Rectal smooth muscle tissue (tissue), 1 donor: ENCODE results near the gene SMIM22.

Source experiments
- H3K27ac ChIP-seq: one replicate; pipeline ENCODE4 v1.7.0; 2013; ENCODE audit warnings: low read depth, low read length, inconsistent platforms
- H3K27me3 ChIP-seq: one replicate; pipeline ENCODE4 v1.7.0; 2013; ENCODE audit warnings: low read length; ENCODE audit not compliant: control insufficient read depth, insufficient read depth
- H3K36me3 ChIP-seq: one replicate; pipeline ENCODE4 v1.7.0; 2013; ENCODE audit warnings: low read length; ENCODE audit not compliant: control insufficient read depth, insufficient read depth
- H3K4me1 ChIP-seq: one replicate; pipeline ENCODE4 v1.7.0; 2013; ENCODE audit warnings: low read length; ENCODE audit not compliant: control insufficient read depth, insufficient read depth
- H3K4me3 ChIP-seq: one replicate; pipeline ENCODE4 v1.7.0; 2013; ENCODE audit warnings: low read length
- H3K9ac ChIP-seq: one replicate; pipeline ENCODE4 v1.7.0; 2013; ENCODE audit warnings: low read length

SMIM22 gene

GRCh38 chr16:4788910-4789309 lies 6.3 kb upstream of the SMIM22 start:
- Histone ChIP-seq H3K27me3 (peaks cover 3% of the 10 kb centered on the region), H3K27ac (no peak overlapping the region), H3K4me3 (no peak overlapping the region), H3K36me3 (no peaks in the 10 kb centered on the region), H3K9ac (no peak overlapping the region), H3K4me1 (no peaks in the 10 kb centered on the region)

- Histone ChIP-seq H3K4me3 (no peak overlapping the region), H3K36me3 (no peaks in the 10 kb centered on the region), H3K4me1 (no peaks in the 10 kb centered on the region), H3K27me3 (peaks cover 3% of the 10 kb centered on the region), H3K9ac (no peak overlapping the region), H3K27ac (no peak overlapping the region)
Measured at GRCh38 chr16:4790261-4790660, 4.9 kb upstream of the SMIM22 start.

GRCh38 chr16:4790871-4791270 lies 4.3 kb upstream of the SMIM22 start:
- Histone ChIP-seq H3K9ac (no peak overlapping the region), H3K27me3 (peaks cover 3% of the 10 kb centered on the region), H3K4me3 (no peak overlapping the region), H3K27ac (no peak overlapping the region), H3K4me1 (no peaks in the 10 kb centered on the region), H3K36me3 (no peaks in the 10 kb centered on the region)

GRCh38 chr16:4792951-4793513 lies 2.1 kb upstream of the SMIM22 start:
- H3K9ac ChIP-seq = no peak overlapping the region
- no peak overlapping the region for H3K4me3 ChIP-seq
- peaks cover 3% of the 10 kb centered on the region for H3K27me3 ChIP-seq
- no peaks in the 10 kb centered on the region for H3K36me3 ChIP-seq
- no peaks in the 10 kb centered on the region for H3K4me1 ChIP-seq
- H3K27ac ChIP-seq = no peak overlapping the region

GRCh38 chr16:4795828-4796572 lies 831 bp downstream of the SMIM22 start:
- Histone ChIP-seq H3K4me1 (no peaks in the 10 kb centered on the region), H3K4me3 (peak overlapping the region; percentile 51), H3K36me3 (no peaks in the 10 kb centered on the region), H3K9ac (no peak overlapping the region), H3K27ac (no peak overlapping the region), H3K27me3 (no peaks in the 10 kb centered on the region)

- Histone ChIP-seq H3K4me3 (no peak overlapping the region), H3K9ac (no peak overlapping the region), H3K27ac (no peak overlapping the region), H3K27me3 (no peaks in the 10 kb centered on the region), H3K36me3 (no peaks in the 10 kb centered on the region), H3K4me1 (no peaks in the 10 kb centered on the region)
Measured at GRCh38 chr16:4796982-4797804, 2.0 kb downstream of the SMIM22 start.

GRCh38 chr16:4797805-4798252 lies 2.7 kb downstream of the SMIM22 start:
- Histone ChIP-seq H3K9ac (no peak overlapping the region), H3K36me3 (no peaks in the 10 kb centered on the region), H3K4me1 (no peaks in the 10 kb centered on the region), H3K27ac (no peak overlapping the region), H3K27me3 (no peaks in the 10 kb centered on the region), H3K4me3 (no peak overlapping the region)

GRCh38 chr16:4798456-4798855 lies 3.3 kb downstream of the SMIM22 start:
- Histone ChIP-seq H3K36me3 (no peaks in the 10 kb centered on the region), H3K9ac (no peak overlapping the region), H3K27ac (no peak overlapping the region), H3K4me1 (peaks cover under 1% of the 10 kb centered on the region), H3K4me3 (no peak overlapping the region), H3K27me3 (no peaks in the 10 kb centered on the region)

- Histone ChIP-seq H3K9ac (no peak overlapping the region), H3K36me3 (no peaks in the 10 kb centered on the region), H3K4me1 (peaks cover 5% of the 10 kb centered on the region)
Measured at GRCh38 chr16:4799171-4799855, 4.1 kb downstream of the SMIM22 start.

GRCh38 chr16:4800290-4801041 lies 5.3 kb downstream of the SMIM22 start:
- peak overlapping the region; percentile 15 for H3K4me3 ChIP-seq

More at GRCh38 chr16:4799171-4799855, 4.1 kb downstream of the SMIM22 start:
- no peak overlapping the region for H3K4me3 ChIP-seq
- no peaks in the 10 kb centered on the region for H3K27me3 ChIP-seq
- no peak overlapping the region for H3K27ac ChIP-seq

GRCh38 chr16:4801051-4801961 lies 6.1 kb downstream of the SMIM22 start:
- H3K36me3 ChIP-seq = no peaks in the 10 kb centered on the region
- H3K27me3 ChIP-seq = no peaks in the 10 kb centered on the region
- H3K9ac ChIP-seq = peak overlapping the region; percentile 69
- H3K4me3 ChIP-seq = peak overlapping the region; percentile 74
- peaks cover 7% of the 10 kb centered on the region for H3K4me1 ChIP-seq
- H3K27ac ChIP-seq = peak overlapping the region; percentile 87

More at GRCh38 chr16:4800290-4801041, 5.3 kb downstream of the SMIM22 start:
- H3K4me1 ChIP-seq = peaks cover 7% of the 10 kb centered on the region
- H3K27ac ChIP-seq = no peak overlapping the region
- H3K36me3 ChIP-seq = no peaks in the 10 kb centered on the region
- H3K27me3 ChIP-seq = no peaks in the 10 kb centered on the region
- no peak overlapping the region for H3K9ac ChIP-seq
